Retina (tissue), 1 donor: Measurements from ENCODE around the gene MYO1A.
"Not testable (repeated sequence)": the region's sequence is repeated elsewhere in the genome, so short reads cannot be mapped to it uniquely, and the experiment has no call there.

Experiments used
- DNase-seq: peaks from one replicate; pipeline ENCODE4 v3.0.0-alpha.2; 2016

The MYO1A gene

DNA sequence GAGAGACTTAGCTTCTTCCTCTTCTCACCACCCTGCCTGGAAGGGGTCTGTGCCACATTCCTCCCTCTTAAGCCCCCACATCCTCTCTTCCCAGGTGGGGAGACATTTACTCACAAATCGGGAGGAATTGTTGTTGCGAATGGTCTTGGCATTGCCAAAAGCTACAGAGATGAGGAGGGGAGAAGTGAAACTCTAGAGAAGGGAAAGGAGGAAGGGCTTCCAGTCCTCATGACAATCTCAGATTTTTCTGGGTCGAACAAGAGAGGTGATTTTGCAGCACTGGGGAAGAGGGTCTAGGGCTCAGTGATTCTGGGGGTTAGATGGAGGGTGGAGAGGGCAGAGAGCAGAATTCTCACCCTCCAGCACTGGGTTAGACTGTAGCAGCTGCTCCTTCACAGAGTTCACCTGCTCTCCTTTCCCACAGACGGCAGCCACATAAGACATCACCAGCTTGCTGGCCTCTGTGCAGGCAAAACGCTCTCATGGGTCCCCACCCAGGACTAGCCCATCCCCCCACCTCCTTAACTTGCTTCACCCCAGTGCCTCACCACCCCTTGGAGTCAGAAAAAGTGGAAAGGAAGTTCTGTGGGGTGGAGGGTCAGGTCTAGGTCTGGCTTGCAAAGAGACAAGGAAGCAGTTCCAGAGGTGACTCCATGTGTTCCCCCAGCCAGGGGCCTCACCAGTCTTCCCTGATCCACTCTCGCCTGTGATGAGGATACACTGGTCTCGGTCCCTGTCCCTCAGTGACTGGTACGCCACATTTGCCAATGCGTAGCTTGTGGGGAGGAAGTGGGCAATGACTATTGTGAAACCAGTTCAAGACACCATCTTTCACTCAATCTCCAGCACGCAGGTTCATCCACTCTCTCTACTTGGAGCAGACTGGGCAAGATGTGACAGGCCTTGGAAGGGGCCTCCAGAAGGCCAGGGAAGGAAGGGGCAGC, 2.7 kb downstream of the MYO1A start:
- DNase-seq, result no peak

DNA sequence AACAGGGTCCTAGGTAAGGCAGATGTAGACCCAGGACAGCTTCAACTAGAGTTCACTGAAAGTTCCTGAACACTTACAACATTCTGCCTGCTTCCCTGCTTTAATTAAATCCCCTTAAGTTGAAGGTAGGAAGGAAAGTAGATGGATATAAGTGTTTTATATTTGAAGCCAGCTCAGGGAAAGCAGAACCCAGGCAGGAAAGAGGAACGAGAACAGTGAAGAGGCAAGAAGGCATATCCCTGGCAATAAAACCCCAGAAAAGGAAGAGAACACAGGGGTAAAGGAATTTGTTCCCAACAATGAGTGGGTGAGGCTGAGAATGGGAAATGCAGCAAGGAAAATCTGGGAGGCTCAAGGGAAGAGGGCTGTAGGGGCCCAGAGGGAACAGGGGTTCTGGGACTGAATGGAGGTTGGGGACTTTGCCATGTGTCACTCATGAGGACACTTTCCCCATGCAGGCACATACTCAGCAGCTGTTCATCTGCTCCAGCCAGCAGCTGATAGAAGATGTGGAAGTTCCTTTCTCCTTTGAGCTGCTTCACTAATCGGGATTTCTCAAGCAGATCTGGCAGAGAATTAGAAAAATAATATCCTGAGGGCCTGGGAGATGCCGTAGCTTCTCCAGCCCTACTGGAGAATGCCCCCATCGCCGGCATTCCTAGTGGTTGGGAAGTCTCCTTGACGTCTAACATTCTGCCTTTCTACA, 3.7 kb downstream of the MYO1A start:
- no peak for DNase-seq

DNA sequence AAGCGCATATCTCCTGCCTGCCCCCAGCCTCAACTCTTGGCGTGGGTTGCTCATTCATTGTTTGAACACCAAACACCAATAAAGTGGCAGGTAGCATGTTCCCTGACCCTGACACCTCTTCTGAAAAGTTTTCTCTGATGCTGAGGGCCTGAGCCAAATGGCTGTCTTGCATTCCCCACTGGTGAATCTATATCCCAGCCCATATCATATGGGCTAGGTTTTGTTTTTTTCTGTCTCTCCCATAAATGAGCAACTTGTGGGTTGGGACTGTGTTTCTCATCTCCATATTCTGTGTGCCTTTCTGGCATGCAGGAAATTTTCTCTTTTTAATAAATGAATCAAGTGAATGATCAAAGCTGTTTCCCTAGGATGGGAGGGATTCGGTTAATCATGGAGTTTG, 5.0 kb downstream of the MYO1A start:
- no peak for DNase-seq

DNA sequence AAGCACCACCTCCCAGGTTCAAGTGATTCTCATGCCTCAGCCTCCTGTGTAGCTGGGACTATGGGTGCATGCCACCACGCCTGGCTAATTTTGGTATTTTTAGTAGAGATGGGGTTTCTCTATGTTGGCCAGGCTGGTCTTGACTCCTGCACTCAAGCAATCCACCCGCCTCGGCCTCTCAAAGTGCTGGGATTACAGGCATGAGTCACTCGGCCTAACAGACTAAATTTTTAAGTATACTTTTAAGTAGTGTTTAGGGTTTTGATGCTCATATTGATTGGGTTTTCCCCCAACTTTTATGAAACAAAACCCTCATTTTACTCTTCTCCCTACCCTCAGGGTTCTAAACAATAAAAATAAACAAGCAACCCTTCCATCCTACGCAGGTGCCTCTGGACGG, 5.5 kb downstream of the MYO1A start:
- DNase-seq, result no peak

DNA sequence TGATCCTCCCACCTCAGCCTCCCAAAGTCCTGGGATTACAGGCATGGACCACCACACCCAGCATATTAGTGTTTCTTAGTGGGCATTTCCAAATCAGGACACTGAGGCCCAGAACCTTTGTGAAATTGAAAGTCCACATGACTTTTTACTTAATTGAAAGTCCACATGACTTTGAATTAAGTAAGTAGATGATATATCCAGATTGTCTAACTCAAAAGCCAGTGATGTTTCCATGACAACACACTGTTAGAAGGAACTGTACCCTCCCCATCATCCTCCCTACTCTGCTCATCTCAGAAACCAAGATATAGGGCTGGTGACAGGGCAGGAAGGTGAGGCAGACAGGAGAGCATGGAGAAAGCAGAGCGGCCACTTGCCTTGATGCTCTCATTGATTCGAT, 7.2 kb downstream of the MYO1A start:
- DNase-seq, result no peak

DNA sequence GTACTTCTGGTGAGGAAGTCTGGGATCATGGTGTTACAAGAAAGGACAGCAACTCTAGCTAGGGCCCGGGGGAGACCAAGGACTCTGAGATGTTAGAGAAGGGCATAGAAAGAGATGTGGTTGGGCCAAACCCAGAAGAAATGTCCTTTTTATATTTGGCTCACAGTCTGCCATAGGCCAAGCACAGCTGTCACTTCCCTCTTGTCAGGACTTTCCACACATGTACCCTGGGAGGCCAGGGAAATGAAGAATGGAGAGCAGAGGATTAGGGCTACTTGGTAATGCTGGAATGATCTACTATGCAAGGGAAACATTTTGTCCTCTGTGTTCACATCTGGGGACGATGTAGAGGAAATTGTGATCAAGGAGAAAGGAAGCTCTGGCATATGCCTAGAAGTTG, 9.2 kb downstream of the MYO1A start:
- no peak for DNase-seq

DNA sequence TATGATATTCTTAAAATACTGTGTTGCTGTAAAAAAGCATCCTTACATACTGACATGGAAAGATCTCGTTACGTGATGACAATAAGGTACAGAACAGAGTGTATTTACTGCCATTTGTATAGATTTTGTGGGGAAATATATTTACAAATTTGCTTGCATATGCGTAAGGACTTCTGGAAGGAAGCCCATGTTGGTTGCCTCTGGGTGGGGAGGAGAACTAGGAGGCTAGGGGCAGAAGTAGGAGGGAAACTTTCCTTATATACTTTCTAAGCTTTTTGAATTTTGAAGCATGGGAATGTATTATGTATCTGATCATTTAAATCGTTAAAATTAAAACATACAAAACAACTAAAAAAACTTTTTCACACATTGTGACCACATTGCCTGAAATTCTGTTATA, 9.7 kb downstream of the MYO1A start:
- DNase-seq, result no peak

DNA sequence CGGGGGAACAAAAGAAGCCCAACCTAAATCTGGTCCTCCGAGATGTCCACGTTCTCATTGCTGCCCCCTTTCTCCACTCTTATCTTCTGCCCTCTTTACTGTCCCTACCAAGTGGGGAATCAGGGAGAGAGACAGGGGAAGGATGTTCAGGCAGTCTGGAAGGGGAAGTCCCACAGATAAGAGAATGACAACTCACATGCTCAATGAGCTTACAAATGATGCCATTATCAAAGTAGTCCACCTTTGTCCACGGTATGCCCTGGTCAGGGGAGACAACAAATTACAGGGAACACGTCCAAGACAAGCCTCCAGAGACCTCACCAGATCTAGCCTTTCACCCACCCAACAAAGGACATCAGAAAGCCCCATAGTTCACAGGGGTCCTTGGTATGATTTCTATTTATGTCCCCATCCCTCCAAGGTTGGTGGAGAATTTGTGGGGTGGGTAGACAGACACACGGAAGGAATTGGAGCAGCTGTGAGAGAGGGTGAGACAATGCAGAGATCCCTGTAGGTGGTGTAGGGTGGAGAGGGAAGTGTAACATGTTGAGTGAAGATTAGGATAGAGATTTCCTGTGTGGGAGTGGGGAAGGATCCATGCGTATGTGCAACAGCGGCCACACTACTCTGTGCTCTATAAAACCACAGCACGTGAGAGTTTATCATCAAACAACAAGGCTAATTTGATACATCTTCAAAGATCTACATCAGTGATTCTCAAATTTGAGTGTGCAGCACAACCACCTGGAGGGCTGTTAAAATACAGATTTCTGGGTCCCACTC, 10.7 kb downstream of the MYO1A start:
- DNase-seq, result no peak

DNA sequence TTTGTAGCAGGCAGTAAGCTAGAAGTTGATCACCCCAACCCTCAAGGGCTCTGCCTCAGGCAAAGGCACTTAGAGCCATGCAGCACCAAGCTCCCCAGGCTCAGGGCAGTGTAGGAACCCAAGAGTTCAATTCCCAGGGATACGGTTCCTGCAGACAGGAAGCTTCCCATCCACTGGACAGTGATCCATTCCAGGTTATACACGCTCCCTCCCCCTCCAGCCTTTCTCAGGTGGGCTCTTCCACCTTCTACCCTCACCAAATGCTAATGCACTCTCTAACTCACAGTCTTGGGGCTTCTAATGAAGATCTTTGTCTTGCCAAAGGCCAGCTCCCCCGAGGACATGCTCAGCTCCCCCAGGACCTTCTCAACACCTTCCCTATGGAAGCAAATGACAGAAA, 12.7 kb downstream of the MYO1A start:
- no peak for DNase-seq

DNA sequence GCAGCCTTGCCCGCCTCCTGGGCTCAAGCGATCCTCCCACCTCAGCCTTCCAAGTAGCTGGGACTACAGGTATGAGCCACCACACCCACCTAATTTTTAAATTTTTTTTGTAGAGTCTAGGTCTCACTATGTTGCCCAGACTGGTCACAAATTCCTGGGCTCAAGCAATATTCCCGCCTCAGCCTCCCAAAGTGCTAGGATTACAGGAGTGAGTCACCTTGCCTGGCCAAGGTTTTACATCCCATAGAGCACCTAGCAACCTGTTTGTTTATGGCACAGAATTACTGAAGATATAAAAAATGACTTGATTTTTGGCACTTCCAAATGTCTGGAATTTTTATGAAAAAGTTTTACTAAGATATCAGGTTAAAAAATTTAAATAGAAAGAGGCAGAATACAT, 16.5 kb downstream of the MYO1A start:
- DNase-seq, result no peak

DNA sequence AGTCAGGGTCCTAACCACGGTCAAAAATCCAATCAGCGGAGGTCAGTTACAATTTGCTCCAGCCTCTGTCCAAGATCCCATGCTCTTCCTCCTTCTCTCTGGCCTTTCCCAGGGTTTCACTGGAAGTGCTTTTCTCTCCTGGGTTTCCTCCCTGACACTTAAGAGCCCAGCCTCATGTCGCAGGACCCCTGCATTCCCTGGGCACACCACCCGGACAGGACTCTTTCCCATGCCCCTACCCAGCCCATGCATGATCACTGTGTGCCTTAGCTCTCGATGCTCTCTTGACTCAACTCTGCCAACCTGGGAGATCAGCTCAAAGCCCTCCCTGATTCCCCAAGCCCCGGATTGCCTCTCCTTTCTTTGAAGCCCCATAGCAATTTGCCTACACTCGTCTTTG, 18.1 kb downstream of the MYO1A start:
- DNase-seq, result no peak

DNA sequence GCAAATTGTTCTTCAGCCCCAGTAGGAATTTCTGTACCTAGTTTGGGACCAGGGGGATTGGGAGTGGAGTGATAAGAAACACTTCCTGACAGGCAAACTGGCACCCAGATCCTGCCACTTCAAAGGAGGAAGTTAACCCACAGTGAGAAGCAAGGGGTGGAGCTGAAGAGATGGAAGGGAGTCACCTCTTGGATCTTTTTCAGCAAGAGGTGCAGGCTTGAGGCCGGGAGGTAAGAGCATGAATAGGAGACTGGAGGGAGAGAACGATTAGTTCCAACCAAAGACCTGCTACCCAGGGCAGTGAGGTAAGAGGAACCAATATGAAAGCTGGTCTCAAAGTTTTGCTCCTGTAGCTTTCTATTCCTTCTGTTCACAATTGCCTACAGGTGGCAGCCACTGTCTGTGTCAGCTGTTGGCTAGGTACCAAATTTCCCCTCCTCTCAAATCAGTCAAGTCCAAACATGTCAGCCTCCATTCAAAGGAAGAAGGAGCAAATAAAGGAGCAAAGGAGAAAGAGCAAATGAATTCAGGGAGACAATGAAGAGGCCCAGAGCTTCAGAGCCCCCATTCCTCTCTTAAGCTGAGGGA, 18.7 kb downstream of the MYO1A start:
- DNase-seq, result no peak

DNA sequence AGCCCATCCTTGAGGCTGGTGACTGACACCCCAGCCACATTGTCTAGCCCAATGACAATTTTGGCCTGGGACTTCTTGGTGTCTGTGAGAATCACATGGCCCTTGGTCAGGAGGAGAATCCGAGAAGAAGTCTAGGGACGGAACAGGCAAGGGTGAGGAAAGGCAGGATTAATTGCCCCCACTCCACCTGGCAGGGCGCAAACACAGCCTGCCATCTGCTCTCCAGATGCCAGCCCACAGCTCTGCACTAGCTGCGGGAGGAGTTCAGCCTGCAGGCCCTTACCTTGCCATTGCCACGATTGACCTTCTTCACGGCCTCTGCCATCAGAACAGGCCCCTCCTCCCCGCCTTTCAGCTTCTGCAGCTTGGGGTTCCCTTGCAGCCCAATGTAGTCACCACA, 20.5 kb downstream of the MYO1A start:
- DNase-seq, result no peak

DNA sequence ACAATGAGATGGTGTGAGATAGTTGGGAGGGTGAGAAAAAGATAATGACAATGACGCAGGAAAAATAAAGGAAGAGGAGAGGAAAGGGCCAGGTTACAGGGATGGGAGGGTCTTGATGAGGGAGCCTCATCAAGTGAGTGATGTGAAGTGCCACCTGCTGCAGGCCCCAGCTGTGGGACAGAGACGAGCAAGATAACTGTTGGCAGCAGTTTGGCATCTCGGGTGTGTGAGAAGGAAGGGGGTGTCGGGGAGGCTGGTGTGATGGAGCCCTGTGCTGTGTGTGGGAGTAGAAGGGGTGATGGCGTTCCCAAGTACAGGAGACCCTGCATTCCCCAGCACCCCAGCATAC, 22.1 kb downstream of the MYO1A start:
- DNase-seq, result no peak

DNA sequence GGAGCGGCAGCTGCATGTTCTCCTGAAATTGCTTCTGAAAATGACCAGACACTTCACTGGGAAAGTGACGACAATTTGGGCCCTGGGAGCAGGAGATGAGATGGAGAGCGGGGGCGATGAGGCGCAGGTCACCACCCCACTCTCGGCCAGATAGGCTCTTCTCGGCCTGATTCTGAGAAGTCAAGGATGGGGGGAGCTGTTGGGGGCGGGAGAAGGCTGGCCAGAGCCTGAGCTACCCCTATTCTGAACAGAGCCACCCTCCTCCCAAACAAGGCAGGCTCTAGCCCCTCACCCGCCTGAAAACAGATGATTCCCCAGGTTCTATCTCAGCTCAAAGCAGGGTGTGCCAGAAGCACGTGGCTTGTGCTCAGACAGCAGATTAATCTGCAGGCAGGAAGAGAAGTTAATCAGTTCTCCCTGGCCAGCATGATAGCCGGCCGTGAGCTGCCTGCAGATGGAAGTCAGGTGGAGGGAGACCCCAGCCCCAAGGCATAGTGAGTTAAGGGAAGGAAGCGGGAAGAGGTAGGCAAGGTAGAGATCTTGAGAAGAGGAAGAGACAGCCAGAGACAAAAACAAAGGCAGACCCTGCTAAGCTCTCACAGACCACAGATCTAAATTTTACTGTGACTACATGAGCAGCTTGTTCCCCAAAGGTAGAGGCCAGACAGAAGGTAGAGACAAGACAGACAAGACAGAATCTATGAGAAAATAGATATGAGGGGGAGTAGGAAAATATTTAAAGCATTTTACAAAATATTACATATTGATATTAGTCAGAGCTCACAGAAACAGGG, 22.7 kb downstream of the MYO1A start:
- DNase-seq, result peak; percentile 24

DNA sequence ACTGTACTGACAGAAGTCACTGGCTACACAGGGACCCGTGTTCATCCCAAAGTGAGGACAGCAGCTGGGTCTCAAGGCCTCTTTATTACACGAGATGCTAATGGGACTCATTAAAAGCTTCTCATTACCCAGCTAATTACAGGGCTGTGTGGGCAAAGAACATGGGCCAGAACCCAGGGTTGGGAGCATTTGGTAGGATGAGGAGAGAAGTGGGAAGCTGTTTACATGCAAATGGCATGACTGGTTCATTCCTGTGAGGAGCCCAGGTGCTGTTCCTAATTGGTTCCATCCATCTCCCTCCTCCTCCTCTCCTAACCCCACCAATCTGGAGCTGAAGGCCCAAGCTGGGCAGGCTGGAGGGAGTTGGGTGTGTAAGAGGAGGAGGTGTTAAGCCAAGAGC, 24.7 kb downstream of the MYO1A start:
- DNase-seq, result no peak

DNA sequence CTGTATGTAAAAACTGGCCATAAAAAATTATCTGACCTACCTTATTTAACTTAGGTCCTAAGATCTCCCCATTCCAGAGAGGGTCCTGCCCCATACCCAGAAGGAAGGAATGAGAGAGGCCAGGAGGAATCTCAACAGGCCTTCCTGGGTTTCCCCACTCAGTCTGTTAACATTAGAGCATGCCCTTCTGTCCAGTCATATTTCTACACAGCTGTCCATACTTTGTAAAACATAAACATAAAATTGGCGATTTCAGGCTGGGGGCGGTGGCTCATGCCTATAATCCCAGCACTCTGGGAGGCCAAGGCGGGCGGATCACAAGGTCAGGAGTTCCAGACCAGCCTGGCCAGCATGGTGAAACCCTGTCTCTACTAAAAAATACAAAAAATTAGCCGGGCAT, 27.6 kb downstream of the MYO1A start:
- not testable (repeated sequence) for DNase-seq

DNA sequence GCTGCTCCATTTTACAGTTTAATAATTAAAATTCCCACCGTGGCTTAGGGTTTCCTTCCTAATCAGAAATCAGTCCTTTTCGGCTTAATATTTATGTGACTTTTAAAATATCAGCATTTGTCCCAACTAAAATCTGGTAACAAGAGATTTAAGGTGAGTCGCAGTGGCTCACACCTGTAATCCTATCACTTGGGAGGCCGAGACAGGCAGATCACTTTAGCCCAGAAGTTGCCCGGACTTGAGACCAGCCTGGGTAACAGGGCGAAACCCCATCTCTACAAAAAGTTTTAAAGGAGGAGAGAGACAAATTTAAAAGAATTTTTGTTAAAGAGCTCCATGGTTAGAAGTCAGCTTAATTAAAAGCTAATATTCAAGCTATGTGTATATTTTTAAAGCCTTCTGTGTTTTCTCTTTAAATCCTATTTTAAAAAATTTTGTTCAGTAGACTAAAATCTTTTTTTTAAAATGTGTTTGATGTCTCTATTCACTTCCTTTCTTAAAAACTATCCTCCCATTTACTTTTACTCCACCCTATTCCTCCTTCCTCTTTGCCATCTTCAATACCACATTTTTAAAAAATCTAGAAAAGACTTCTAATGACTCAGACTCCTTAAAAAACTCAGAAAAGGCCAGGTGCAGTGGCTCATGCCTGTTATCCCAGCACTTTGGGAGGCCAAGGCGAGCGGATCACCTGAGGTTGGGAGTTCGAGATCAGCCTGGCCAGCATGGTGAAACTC, 29.8 kb downstream of the MYO1A start:
- no peak for DNase-seq

DNA sequence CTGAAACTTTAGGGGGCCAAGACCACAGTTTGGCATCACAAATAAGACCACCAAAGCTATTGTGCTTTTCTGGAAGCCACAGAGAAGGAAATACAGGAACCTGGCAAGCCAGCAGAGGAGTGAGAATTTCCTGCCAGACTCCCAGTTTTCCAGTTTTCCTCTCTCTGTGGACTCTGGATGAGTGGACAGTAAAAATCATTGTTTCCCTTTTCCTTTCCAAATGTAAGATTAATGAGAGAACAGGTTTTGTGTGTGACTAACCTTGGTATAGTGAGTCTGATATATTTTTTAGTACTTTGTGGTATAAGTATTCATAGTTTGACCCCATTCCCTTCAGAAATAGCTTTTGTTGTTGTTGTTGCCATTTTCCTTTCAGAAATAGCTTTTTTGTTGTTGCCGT, 31.0 kb downstream of the MYO1A start:
- no peak for DNase-seq

DNA sequence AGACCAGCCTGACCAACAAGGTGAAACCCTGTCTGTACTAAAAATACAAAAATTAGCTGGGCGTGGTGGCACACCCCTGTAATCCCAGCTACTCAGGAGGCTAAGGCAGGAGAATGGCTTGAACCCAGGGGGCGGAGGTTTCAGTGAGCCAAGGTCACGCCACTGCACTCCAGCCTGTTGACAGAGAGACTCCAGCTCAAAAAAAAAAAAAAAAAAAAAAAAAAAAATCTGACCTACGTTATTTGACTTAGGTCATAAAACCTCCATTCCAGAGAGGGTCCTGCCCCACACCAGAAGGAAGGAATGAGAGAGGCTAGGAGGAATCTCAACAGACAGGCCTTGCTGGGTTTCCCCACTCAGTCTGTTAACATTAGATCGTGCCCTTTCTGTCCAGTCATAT, 31.6 kb downstream of the MYO1A start:
- not testable (repeated sequence) for DNase-seq

DNA sequence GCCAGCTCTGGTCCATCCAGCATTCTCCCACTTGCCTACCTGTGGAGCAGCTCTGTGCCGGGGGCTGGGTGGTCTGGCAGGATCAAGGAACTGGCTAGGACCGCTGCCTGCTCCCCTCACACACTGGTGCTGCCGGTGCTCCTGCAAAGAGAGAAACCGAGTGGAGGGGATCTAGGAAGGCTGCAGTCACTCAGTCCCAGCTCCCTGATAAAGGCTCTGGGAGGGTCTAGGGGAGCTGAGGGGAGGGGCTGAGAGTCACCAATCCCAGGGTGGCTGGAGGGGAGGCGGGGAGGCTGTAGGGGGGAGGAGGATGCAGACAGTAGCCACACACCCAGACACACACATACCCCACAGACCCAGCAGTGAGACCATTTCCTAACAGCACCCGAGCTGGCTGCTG, 33.6 kb downstream of the MYO1A start, which contains the start of gene TAC3:
Gene TAC3, minus strand, starts transcription at position 182 of the 400 bp plus-strand sequence. CDS start 732 bp downstream, outside the sequence.
- no peak for DNase-seq
